ENCODE measurements around the gene ATOSB.

Gene ATOSB

DNA sequence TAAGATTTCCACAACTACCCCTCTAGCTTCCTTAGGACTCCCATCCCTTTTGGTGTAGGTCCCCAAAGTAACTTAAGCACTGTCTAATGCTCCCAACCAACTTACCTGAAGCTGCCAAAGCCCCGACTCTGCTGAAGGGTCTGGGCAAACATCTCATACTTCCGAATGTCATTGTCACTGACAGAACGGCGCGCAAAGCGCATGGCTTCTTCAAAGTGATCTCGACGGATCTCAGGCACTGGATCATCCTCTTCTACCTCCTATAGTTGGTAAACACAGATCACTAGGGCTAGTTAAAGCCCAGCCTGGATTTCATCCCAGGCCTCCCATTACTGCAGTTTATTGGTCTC lies 58.4 kb downstream of the ATOSB start:
- in situ Hi-C loops (cut with HindIII; ENCODE audit: low sequenced_read_pairs), result no loop called here

DNA sequence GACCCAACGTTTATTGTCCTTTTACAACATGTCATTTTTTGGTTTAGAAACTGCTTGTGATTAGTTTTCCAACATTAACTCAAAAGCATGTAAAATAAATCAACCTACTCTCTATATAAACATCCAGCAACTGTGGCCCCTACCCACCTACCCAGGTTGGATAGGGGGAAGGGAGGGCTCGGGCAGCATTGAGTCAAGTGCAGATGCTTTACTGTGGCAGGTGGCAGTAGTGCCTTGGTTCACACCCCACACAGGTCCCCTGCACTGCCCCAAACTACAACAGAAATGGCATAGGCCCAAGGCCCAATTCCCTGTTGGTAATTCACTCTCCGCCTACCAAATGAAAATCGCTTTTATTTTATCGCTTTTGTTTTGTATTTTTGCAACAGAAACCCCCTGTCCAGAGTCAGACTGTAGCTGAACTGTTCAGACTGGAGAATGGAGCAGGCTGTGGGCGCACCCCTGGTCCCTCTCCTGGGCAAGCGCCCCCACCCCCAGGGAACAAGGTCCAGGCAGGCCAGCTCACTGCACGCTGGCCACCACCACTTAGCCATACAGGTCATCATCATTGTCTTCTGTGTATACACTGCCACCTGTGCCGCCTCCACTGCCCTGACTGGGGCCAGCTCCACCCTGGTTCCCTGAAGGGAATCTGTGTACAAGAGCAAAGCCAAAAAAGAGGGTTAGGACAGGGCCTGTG lies 58.9 kb downstream of the ATOSB start:
- in situ Hi-C loops (cut with HindIII; ENCODE audit: low sequenced_read_pairs), result no loop called here

DNA sequence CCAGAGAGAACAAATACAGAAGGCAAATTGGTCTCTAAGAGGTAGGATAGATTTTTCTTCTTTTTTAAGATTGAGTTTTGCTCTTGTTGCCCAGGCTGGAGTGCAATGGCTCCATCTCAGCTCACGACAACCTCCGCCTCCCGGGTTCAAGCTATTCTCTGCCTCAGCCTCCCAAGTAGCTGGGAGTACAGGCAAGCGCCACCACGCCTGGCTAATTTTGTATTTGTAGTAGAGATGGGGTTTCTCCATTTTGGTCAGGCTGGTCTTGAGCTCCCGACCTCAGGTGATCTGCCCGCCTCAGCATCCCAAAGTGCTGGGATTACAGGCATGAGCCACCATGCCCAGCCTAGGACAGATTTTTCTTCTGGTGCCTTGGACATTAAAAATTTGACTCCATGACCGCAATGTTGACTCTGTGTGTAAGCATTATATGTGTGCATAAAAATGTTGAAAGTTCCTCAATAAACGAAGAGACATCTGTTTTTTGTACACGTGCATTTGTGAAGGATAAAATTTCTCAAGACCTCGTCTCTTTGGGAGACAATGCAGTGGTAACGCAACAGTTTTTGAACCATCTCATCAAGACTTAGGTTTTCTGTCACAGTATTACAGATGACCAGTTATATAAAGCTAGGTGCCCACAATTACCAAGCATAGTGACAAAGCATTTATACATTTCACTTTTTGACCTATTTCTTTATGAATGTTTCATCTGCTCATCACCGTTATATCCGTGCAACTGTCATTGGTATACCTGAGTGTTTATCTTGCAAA lies 60.6 kb downstream of the ATOSB start:
- in situ Hi-C loops (cut with HindIII; ENCODE audit: low sequenced_read_pairs), result no loop called here

DNA sequence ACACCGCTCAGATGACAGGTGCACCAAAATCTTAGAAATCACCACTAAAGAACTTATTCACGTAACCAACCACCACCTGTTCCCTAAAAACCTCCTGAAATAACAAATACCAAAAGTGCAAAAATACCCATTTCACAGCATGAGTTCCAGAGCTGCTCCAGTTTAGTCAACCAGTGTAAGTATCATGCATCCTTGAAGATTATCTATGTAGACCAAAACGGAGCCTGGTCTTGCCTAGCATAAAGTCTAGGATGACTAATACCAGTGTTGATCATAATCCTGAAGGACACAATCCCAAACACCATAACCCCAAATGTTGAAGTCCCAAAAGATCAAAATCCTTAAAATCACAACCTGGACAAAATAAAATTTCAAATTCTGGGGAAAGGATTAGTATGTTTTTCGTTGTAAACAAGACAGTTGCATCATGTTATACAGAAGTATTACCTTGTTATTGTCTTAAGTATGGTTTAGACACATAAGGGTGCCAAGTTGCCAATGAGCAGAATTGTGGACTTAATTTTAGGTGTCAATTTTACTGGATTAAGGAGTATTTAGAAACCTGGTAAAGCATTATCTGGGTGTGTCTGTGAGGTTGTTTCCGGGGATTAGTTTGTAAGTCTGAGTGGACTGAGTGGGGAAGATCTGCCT lies 61.4 kb downstream of the ATOSB start:
- in situ Hi-C loops (cut with HindIII; ENCODE audit: low sequenced_read_pairs), result no loop called here
